Astrocyte of the cerebellum (primary cell): Measurements from ENCODE around the gene ADCYAP1R1.

Experiments used
- DNase-seq: peaks from one replicate; pipeline ENCODE4 v3.0.0-alpha.2; 2011; ENCODE audit warnings: low read depth
- H3K4me3 ChIP-seq: 2 replicates; pipeline ENCODE4 v1.5.1; 2011; ENCODE audit warnings: mild to moderate bottlenecking, low read depth, low read length, moderate library complexity
- CTCF ChIP-seq: IDR thresholded peaks from 2 replicates; pipeline ENCODE4 v1.5.1; 2012; ENCODE audit warnings: low read length, low read depth, moderate library complexity, mild to moderate bottlenecking; ENCODE audit errors: missing control alignments
- in situ Hi-C: cut with HindIII; loops from 2 replicates; pipeline ENCODE4 v1.10.0; 2017; ENCODE audit warnings: low sequenced_read_pairs

Gene ADCYAP1R1

GRCh38 chr7:31069860-31070555 is 17.9 kb downstream of the ADCYAP1R1 start:
- no peak overlapping the region for H3K4me3 ChIP-seq
- in situ Hi-C loops, result loop anchor here (25.0 kb wide), 1 partner anchor 108 kb away; the partner anchor contains the start of gene GHRHR
- TF ChIP-seq CTCF, result no peak
- DNase-seq, result no peak

GRCh38 chr7:31070991-31071644 is 19.0 kb downstream of the ADCYAP1R1 start:
- TF ChIP-seq CTCF, result no peak
- in situ Hi-C loops, result loop anchor here (25.0 kb wide), 1 partner anchor 109 kb away; the partner anchor contains the start of gene GHRHR
- no peak for DNase-seq
- H3K4me3 ChIP-seq, result no peak overlapping the region

GRCh38 chr7:31071645-31072029 is 19.5 kb downstream of the ADCYAP1R1 start:
- no peak for DNase-seq
- no peak overlapping the region for H3K4me3 ChIP-seq
- in situ Hi-C loops, result loop anchor here (25.0 kb wide), 1 partner anchor 109 kb away; the partner anchor contains the start of gene GHRHR
- no peak for TF ChIP-seq CTCF

GRCh38 chr7:31073326-31074119 is 21.4 kb downstream of the ADCYAP1R1 start:
- no peak for DNase-seq
- in situ Hi-C loops, result loop anchor here (25.0 kb wide), 1 partner anchor 111 kb away; the partner anchor contains the start of gene GHRHR
- no peak for TF ChIP-seq CTCF

GRCh38 chr7:31074120-31074383 is 21.9 kb downstream of the ADCYAP1R1 start:
- no peak overlapping the region for H3K4me3 ChIP-seq
- DNase-seq, result no peak
- no peak for TF ChIP-seq CTCF
- in situ Hi-C loops, result loop anchor here (25.0 kb wide), 1 partner anchor 112 kb away; the partner anchor contains the start of gene GHRHR

More at GRCh38 chr7:31073326-31074119, 21.4 kb downstream of the ADCYAP1R1 start:
- H3K4me3 ChIP-seq, result no peak overlapping the region

GRCh38 chr7:31074403-31075085 is 22.4 kb downstream of the ADCYAP1R1 start:
- in situ Hi-C loops, result loop anchor here (25.0 kb wide), 1 partner anchor 112 kb away; the partner anchor contains the start of gene GHRHR
- no peak for DNase-seq
- no peak for TF ChIP-seq CTCF
- no peak overlapping the region for H3K4me3 ChIP-seq
